GM03348 (cell line): ENCODE data around the gene OTUB2.

ENCODE experiments used
- DNase-seq: peaks from one replicate; pipeline ENCODE4 v3.0.0; 2012; ENCODE audit warnings: low spot score

The OTUB2 gene

DNA sequence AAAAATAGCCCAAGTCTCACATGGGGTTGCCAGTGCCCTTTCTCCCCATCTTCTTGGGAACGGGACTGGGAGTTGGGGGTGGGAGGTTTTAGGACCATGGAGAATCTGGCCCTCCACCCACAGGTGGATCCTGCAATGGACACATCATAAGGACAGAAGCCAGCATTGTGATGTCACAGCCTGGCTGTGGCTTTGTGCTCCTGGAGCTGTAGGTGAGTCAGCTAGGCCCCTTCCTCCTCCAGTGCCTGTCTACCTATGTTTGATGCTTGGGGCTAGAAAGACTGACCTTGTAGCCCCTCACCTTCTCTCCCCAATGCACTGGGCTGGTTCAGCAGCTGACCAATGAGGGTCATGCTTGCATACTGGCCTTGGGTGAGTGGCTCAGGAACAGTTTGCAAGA is 29.1 kb upstream of the OTUB2 start, which contains the start of gene CCDC197:
TSS of gene CCDC197 (plus strand) at position 220 of the 400 bp plus-strand sequence. CDS start 831 bp downstream, outside the sequence.
- DNase-seq, result no peak

DNA sequence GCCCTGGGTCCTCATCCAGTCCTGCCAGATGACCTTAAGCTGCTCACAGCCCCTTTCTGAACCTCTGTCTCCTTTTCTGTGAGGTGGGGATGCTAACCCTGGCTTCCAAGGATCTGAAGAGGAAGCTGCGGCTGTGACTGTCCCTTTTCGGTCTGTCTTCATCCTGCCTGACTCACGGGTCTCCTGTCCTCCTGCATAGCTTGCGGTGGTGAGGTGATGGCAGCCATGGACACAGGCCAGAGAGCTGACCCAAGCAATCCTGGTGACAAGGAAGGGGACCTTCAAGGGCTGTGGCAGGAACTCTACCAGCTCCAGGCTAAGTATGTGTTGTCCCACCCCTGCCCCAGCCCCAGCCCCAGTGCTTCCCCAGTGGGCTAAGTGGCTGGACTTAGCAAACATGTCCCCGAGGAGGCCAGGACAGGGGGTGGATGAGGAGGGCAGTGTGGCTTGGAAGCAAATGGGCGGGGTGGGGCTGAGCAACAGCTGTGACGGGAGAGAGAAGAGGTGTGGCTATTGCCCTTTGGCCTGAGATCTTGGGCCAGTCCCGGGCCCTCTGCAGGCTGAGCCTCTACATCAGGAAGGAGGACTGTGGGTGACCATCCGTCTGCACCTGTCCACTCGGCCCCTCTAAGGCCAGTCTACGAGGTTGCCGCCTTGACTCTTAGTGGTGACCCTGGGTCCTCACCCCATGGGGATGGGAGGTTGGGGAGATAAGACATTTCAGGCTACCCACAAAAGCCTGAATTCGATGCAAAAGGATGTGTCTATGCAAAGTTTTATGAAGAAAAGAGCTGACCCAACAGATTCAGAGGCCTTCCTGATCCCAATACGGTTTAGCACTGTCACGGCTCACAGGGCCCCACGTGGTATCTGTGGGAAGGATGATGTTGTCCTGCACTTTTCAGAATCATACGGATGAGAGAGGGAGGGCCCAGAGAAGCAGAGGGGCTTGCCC is 27.9 kb upstream of the OTUB2 start:
- DNase-seq, result no peak

DNA sequence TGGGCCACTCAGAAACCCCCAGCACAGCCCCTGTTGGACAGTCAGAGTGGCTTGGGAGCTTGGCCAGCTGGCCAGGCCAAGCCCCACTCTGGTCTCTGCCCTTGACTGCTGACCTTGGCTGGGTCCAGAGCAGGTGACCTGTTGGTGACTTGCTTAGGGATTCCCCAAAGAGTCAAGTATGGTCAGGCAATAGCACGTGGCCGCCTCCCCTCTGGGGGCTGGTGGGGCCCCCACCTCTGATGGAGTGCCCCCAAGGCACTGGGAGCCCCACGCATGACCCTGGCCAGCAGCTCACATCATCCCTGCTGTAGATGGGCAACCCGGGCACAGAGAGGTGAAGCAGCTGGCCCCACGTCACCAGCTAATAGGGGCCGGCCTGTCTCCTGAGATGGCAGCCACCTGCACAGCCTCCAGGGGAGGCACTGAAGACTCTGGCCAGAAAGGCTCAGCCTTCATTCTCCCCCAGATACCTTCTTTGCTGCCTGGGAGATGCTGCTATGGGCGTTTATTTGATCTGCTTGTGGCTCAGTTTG is 27.2 kb upstream of the OTUB2 start:
- no peak for DNase-seq

DNA sequence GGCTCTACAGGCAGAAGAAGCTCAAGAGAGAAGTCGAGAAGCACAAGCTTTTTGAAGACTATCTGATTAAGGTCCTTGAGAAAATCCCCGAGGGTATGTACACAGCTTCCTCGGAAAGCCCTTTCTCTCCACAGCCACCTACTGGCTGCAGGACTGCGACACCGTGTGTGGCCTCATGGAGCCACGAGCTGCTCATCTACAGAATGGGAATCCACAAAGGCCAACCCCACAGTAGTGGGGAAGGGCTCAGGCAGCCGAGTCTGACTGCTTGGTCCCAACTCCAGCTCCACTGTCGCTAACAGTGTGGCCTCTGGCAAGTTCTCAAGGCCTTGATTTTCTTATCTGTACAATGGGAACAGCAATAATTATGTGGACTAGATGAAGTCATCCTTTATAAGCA is 26.6 kb upstream of the OTUB2 start:
- no peak for DNase-seq

DNA sequence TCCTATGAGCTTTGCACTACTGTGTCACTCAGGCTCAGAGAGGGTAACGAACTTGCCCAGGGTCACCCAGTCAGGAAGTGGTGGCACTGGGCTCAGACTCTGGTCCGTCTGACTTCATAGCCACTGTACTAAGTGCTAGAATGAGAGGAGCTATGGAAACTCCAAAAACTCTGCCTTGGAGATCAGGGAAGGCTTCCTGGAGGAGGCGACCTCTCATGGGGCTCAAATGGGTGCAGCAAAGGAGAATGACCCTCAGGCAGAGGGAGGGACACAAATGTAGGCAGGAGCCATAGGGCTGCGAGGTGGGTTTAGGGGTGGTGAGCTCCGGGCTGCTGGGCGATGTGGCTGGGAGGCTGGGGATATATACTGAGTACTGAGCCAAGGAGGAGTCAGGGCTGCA is 25.9 kb upstream of the OTUB2 start:
- no peak for DNase-seq

DNA sequence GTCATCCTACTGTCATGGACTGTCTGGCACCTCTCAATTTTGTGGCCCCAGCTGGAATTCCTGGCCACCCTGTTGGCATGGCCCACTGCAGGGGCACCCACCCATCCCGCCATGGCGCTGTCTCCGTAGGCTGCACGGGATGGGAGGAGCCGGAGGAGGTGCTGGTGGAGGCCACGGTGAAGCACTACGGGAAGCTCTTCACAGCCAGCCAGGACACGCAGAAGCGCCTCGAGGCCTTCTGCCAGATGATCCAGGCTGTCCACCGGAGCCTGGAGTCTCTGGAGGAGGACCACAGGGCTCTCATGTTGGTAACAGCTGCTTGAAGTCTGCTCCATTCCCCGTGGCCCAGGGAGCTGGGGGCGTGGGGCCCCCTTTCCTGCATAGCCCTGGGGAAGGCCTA is 25.1 kb upstream of the OTUB2 start:
- DNase-seq, result peak; percentile 38

DNA sequence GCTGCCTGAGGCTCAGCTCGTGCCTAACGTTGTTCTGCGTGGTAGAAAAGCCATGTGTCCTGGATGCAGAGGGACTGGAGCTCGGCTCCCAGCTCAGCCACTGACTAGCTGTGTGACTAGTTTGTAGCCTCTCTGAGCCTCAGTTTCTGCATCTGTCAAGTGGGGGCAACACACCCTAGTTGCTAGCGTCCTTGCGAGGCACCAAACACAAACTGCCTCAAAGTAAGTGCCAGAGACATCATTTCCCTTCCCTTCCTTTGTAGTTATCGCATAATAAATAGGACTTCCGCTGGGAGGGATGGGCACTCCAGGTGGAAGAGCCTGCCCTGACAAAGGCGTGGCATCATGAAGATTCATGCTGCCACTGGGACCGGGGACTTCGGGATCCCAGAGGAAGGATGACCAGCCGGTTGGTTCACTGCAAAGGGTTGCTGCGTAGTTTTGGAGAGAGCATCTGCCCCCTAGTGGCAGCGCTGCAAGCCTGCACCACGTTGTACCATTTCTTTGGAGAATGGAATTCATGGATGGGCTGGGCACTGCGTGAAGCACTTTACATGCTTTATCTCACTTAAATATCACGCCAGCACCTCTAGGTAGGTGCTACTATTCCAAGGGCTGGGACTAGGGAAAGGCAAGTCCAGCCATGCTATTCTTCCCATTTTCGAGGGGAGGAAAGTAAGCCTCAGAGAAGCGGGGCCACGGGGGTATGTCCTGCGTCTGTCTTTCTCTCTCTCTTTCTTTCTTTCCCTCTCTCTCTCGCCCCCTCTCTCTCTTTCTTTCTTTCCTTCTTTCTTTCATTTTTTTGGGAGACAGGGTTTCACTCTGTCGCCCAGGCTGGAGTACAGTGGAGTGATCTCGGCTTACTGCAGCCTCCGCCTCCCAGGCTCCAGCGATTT is 24.4 kb upstream of the OTUB2 start:
- DNase-seq, result peak; percentile 87

DNA sequence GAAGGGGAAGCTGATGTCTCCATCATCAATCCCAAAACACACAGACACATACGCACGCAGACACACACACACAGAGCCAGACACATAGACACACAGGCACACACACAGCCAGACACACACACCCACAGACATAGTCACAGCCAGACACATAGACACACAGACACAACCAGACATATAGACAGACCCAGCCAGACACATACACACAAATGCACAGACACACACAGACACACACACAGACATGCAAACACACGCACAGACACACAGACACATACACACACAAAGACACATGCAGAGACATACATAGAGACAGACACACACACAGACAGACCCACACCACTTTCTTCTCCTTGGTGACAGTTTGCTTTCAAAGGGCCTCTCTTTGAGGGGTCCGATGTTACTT is 22.7 kb upstream of the OTUB2 start:
- no peak for DNase-seq

DNA sequence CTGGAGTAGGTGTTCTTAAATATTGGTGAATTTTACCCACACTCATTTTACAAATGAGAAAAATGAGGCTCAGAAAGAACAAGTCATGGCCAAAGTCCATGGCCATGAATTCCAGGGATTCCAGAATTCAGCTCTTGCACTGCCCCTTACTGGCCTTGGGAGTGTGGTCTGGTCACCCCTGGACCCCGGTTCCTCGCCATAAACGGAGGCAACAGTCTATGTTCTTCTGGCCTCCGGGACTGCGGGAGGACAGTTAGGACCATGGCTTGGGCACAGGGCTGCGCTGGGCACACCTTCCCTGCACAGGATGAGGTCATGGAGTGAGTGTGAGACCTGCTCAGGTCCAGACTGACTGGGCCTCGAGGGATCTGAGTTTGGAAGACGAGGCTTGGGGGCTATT is 22.1 kb upstream of the OTUB2 start:
- no peak for DNase-seq

DNA sequence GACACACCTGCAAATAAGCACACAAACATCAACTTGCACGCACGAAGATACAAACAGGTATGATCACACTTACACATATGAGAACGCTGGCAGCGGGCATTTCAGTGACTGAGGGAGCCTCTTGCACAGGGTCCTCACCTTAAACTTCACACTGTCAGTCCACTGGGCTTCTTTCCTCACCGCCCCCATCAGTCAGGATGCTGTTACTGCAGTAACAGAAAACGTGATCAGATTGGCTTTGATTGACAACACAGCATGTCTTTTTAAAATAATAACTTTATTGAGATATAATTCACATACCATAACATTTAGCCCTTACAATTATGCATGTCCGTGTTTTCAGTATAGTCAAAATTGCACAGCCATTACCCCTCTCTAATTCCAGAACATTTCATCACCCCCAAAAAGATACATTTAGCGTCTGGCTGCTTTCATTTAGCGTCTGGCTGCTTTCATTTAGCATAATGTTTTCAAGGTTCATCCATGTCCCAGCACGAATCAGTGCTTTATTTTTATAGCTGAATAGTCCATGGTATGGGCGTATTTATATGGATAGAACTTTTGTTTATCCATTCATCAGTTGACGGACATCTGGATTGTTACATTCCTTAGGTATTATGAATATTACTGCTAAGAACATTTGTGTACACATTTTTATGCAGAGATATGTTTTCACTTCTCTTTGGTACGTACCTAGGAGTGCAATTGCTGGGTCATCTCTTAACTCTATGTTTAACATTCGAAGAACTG is 20.6 kb upstream of the OTUB2 start:
- DNase-seq, result no peak

DNA sequence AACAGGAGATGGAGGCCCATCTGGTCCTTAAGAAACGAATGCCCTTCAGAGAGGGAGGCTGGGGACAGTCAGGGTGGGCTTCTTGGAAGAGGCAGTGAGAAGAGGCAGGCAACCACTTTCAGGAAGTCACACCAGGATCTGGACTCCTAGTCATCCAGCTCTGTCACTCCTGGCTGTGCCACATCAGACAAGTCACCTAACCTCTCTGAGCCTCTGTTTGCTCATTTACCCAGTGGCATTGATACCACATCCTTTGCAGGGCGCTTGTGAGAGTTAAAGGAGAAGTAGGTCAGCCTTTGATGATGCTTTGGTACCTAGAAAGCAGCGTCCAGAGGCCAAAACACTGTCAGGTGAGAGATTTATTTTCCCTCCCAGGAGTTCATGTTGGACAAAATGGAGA is 17.9 kb upstream of the OTUB2 start:
- no peak for DNase-seq

DNA sequence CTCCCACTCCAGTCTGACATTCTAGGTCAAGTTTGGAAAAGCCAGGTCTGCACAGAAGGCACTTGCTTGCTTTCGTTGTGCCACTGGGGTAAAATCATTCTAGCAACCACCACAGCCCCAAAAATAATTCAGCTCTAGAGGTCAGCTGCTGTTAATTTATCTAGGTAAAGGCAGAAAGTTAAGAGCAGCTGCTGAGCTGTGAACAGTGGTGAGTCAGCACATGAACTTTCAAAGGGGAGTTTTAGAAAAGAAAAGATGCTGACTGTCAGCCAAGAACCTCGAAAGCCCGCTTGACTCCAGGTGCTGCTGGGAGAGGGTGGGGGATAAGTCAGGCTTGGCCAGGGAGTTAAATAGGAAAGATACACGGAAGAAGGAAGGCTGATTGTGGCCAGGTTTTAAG is 16.4 kb upstream of the OTUB2 start:
- peak; percentile 50 for DNase-seq

DNA sequence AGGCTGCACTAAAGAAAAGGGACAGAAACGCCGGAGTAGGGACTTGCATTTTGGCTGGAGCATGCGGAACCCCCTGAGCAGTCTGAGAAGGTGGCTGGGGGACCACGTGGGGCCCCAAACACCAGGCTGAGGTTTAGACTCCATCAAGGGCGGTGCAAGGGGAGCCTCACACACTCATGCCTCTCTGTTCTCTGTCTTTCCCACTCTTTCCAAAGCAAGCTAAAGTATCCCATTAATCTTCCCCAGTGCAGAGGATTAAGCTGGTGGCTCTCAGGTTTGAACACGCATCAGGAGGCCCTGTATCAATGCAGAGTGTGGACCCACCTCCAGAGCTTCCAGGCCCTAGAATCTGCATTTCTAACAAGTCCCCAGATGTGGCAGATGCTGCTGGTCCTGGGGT is 15.5 kb upstream of the OTUB2 start:
- no peak for DNase-seq

DNA sequence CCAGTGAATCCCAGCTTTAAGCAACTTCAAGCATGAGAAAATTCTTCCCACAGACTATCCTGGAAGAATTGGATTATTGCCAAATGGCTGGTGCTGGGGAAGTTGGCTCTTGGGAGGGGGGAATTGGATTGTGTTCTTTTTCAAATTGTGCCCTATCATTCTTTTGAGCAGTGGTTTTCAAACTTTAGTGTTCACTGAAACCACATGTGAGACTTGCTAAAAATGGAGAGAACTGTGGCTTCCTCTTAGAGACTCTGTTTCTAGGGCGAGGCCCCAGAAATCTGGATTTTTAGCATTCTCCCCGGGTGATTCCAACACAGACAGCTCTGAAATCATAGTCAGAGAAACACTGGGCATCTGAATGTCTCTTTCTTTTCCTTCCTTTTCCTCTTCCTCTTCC is 14.3 kb upstream of the OTUB2 start:
- peak; percentile 62 for DNase-seq

DNA sequence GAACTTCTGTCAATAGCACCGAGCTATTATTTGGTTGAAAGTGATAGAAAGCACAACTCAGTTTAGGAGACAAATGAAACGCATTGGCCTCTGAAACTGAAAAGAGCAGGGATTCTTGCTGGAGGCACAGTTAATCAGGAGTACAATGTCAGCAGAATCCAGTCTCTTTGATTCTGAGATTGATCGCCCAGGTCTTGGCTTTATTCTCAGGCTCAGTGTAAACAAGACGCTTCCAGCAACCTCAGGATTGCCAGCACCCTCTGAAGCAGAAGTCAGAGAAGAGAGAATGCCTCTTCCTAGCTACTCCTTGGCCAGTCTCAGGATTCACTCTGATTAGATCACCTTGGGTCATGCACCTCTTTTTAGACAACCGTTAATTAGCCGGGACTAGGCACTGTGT is 11.8 kb upstream of the OTUB2 start:
- no peak for DNase-seq

DNA sequence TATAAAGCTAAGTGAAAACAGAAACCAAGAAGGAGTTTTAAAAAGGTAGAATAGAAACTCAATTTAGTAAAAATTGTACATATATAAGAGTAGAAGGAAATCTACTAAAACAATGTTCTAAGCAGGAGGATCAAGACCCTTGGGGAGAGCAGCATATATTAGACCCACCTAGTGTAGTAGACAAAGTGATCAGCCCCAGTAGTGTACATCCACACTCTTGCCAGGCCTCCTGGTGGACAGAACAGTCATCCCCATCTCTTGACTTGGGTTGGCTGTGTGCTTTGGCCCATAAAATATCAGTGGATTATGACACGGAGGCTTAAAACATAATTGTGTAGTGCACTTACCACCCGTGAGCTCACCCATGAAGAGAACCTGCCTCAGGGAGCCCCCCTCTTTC is 10.9 kb upstream of the OTUB2 start:
- DNase-seq, result no peak

DNA sequence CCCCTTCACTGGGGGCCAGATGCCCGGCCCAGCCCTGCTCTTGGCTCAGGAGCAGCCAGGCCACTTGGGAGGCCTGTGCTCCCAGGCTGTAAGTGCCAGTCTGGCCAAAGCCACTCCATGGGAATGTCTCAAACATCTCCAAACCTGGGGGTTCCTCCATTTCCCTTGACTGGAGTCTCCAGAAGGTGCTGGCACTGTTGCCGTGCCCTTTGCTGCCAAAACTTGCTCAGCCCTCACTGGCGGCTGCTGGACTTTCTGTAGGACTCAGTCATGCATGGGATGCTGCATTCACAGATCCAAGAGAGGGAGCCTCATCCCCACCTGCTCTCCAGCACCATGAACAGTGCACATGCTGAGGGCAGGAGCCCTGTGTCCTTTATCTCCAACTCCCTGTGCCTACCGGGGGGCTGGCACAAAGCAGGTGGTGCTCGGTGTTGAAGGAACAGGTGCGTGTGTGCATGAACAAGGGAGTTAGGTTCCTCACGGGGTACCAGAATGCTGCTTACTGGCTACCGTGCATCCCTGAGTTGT is 9.6 kb upstream of the OTUB2 start:
- no peak for DNase-seq

DNA sequence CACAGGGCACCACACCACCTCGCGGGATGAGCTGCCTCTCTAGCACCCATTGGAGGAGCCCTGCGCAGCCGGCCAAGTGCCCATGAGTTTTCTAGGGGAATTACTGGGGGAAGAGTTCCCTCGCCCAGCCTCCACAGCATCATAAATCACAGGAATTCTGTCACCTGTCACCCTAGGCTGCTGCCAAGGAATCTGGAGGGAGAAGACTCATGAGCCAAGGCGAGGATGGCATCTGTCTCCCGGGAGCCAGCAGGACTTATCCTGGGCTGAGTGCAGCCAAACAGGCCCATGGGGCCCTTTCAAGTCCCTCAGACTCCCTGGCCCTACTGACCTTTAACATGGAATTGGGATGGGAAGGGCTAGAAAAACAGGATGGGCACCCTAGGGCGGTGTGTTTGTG is 7.8 kb upstream of the OTUB2 start:
- DNase-seq, result no peak

DNA sequence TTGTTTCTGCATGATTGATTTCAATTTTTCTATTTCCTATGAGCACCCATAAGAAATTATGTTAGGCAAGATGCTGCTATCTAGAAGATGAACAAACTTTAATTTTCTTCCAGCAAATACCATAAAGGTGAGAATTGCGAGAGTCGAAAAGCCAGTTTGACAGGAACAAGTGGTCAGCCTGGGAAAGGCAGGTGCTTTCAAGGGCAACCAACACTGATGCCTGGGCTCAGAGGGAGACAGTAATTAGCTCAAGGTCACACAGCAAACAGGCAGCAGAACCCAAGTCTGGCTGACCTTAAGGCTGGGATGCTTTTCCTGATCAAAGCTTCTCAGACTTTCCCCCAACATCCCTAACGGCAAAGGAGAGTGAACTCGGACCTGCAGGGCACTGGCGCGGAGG is 6.8 kb upstream of the OTUB2 start:
- DNase-seq, result no peak

DNA sequence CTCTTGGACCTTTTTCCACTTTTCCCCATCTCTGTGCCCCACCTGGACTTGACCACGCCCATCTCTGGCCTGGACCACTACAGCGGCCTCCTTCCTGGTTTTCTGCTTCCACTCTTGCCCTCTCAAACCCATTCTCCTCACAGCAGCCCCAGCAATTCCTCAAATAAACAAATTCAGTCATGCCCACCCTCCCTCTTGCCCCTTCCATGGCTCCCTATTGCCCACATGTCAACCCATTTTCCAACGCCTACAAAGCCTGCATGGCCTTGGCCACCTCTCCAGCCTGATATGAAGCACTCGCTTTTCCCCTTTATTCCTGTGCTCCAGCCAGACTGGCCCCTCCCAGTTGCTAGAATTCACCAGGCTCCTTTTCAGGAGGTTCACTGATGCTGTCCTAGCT is 5.9 kb upstream of the OTUB2 start:
- DNase-seq, result no peak

DNA sequence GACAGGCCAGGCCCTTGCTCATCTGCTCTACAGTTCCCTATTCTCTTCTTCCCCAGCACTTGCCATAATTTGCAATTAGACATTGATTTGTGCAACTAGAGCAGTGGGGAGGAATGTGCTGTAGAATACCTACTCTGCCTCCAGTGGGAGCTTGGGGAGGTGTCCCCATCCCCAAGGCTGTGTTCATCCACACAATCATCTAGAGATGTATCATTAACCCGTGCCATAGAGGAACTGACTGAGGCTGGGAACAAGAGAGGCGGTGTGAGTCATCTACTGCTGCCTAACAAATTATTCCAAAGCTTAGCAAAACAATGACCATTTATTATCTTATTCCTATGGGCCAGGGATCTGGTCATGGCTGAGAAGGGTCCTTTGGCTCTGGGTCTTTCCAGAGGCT is 5.1 kb upstream of the OTUB2 start:
- no peak for DNase-seq
